Renal cortex interstitium (tissue), 15 donors: ENCODE measurements around the gene PSMG3. TPM values are rescaled to one million over a fixed set of nuclear protein-coding genes. Genes with fewer than 3 reads are reported as not detected.
A peak's percentile ranks its signal among the peaks of the same experiment; 100 is the strongest.

Source experiments
- DNase-seq, 11 donors: peaks; one replicate each; pipeline ENCODE4 v3.0.0-alpha.2; 2013; ENCODE audit warnings: low read depth in 9 of 11, low spot score in 4 of 11; ENCODE audit errors: extremely low read depth in 1 of 11
- long read RNA-seq, 16 experiments: transcript quantifications; one replicate each; lab custom pipeline, GENCODE V29; 2026
- polyA plus RNA-seq, 3 donors: library from polyadenylated mRNA; unstranded; fragments of 120-200 nt; gene quantifications; one replicate each; pipeline ENCODE4 v1.2.1, GENCODE V29; 2013; ENCODE audit not compliant: insufficient read length in 3 of 3

The PSMG3 gene, protein sequence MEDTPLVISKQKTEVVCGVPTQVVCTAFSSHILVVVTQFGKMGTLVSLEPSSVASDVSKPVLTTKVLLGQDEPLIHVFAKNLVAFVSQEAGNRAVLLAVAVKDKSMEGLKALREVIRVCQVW
- 10 to 100 TPM; 28.7 to 37.8 (median 30.4) TPM for polyA plus RNA-seq
- long read RNA-seq, donor 1, transcript PSMG3-203 (3 exons, 774 nt) = minor isoform, 10 of 45 reads
- long read RNA-seq, donor 1, transcript PSMG3-202 (2 exons, 1,391 nt) = major isoform, 35 of 45 reads
- long read RNA-seq, donor 1, partial matches to known transcripts = 0 of 45 reads
- long read RNA-seq, donor 1, other reads (novel, unspliced or antisense) = 0 of 45 reads
- long read RNA-seq, donor 2, transcript PSMG3-202 (2 exons, 1,391 nt) = major isoform, 27 of 35 reads
- long read RNA-seq, donor 2, transcript PSMG3-203 (3 exons, 774 nt) = minor isoform, 8 of 35 reads
- long read RNA-seq, donor 2, partial matches to known transcripts = 0 of 35 reads
- long read RNA-seq, donor 2, other reads (novel, unspliced or antisense) = 0 of 35 reads
- long read RNA-seq, donor 3, transcript PSMG3-202 (2 exons, 1,391 nt) = major isoform, 51 of 63 reads
- long read RNA-seq, donor 3, transcript PSMG3-203 (3 exons, 774 nt) = minor isoform, 12 of 63 reads
- long read RNA-seq, donor 3, partial matches to known transcripts = 0 of 63 reads
- long read RNA-seq, donor 3, other reads (novel, unspliced or antisense) = 0 of 63 reads
- long read RNA-seq, donor 4, transcript PSMG3-203 (3 exons, 774 nt) = minor isoform, 5 of 51 reads
- long read RNA-seq, donor 4, transcript PSMG3-202 (2 exons, 1,391 nt) = major isoform, 46 of 51 reads
- long read RNA-seq, donor 4, partial matches to known transcripts = 0 of 51 reads
- long read RNA-seq, donor 4, other reads (novel, unspliced or antisense) = 0 of 51 reads
- long read RNA-seq, donor 5 = 0 reads
- long read RNA-seq, donor 6, transcript PSMG3-202 (2 exons, 1,391 nt) = major isoform, 33 of 42 reads
- long read RNA-seq, donor 6, transcript PSMG3-203 (3 exons, 774 nt) = minor isoform, 9 of 42 reads
- long read RNA-seq, donor 6, partial matches to known transcripts = 0 of 42 reads
- long read RNA-seq, donor 6, other reads (novel, unspliced or antisense) = 0 of 42 reads
- long read RNA-seq, donor 7, transcript PSMG3-202 (2 exons, 1,391 nt) = major isoform, 55 of 70 reads
- long read RNA-seq, donor 7, transcript PSMG3-203 (3 exons, 774 nt) = minor isoform, 15 of 70 reads
- long read RNA-seq, donor 7, partial matches to known transcripts = 0 of 70 reads
- long read RNA-seq, donor 7, other reads (novel, unspliced or antisense) = 0 of 70 reads
- long read RNA-seq, donor 8 = 0 reads
- long read RNA-seq, donor 9, transcript PSMG3-202 (2 exons, 1,391 nt) = major isoform, 44 of 53 reads
- long read RNA-seq, donor 9, transcript PSMG3-203 (3 exons, 774 nt) = minor isoform, 9 of 53 reads
- long read RNA-seq, donor 9, partial matches to known transcripts = 0 of 53 reads
- long read RNA-seq, donor 9, other reads (novel, unspliced or antisense) = 0 of 53 reads
- long read RNA-seq, donor 10, transcript PSMG3-202 (2 exons, 1,391 nt) = major isoform, 50 of 65 reads
- long read RNA-seq, donor 10, transcript PSMG3-203 (3 exons, 774 nt) = minor isoform, 15 of 65 reads
- long read RNA-seq, donor 10, partial matches to known transcripts = 0 of 65 reads
- long read RNA-seq, donor 10, other reads (novel, unspliced or antisense) = 0 of 65 reads
- long read RNA-seq, donor 11, transcript PSMG3-202 (2 exons, 1,391 nt) = major isoform, 39 of 41 reads
- long read RNA-seq, donor 11, partial matches to known transcripts = 0 of 41 reads
- long read RNA-seq, donor 11, other reads (novel, unspliced or antisense) = 0 of 41 reads
- long read RNA-seq, donor 12, transcript PSMG3-202 (2 exons, 1,391 nt) = major isoform, 22 of 27 reads
- long read RNA-seq, donor 12, transcript PSMG3-203 (3 exons, 774 nt) = minor isoform, 5 of 27 reads
- long read RNA-seq, donor 12, partial matches to known transcripts = 0 of 27 reads
- long read RNA-seq, donor 12, other reads (novel, unspliced or antisense) = 0 of 27 reads
- long read RNA-seq, donor 13 = 0 reads
- long read RNA-seq, donor 14, transcript PSMG3-203 (3 exons, 774 nt) = minor isoform, 14 of 63 reads
- long read RNA-seq, donor 14, transcript PSMG3-202 (2 exons, 1,391 nt) = major isoform, 49 of 63 reads
- long read RNA-seq, donor 14, partial matches to known transcripts = 0 of 63 reads
- long read RNA-seq, donor 14, other reads (novel, unspliced or antisense) = 0 of 63 reads
- long read RNA-seq, donor 15, transcript PSMG3-202 (2 exons, 1,391 nt) = major isoform, 13 of 26 reads
- long read RNA-seq, donor 15, transcript PSMG3-203 (3 exons, 774 nt) = minor isoform, 5 of 26 reads
- long read RNA-seq, donor 15, partial matches to known transcripts = 8 of 26 reads
- long read RNA-seq, donor 15, other reads (novel, unspliced or antisense) = 0 of 26 reads
- long read RNA-seq, donor 16, transcript PSMG3-202 (2 exons, 1,391 nt) = major isoform, 131 of 140 reads
- long read RNA-seq, donor 16, transcript PSMG3-203 (3 exons, 774 nt) = minor isoform, 9 of 140 reads
- long read RNA-seq, donor 16, partial matches to known transcripts = 0 of 140 reads
- long read RNA-seq, donor 16, other reads (novel, unspliced or antisense) = 0 of 140 reads

DNA sequence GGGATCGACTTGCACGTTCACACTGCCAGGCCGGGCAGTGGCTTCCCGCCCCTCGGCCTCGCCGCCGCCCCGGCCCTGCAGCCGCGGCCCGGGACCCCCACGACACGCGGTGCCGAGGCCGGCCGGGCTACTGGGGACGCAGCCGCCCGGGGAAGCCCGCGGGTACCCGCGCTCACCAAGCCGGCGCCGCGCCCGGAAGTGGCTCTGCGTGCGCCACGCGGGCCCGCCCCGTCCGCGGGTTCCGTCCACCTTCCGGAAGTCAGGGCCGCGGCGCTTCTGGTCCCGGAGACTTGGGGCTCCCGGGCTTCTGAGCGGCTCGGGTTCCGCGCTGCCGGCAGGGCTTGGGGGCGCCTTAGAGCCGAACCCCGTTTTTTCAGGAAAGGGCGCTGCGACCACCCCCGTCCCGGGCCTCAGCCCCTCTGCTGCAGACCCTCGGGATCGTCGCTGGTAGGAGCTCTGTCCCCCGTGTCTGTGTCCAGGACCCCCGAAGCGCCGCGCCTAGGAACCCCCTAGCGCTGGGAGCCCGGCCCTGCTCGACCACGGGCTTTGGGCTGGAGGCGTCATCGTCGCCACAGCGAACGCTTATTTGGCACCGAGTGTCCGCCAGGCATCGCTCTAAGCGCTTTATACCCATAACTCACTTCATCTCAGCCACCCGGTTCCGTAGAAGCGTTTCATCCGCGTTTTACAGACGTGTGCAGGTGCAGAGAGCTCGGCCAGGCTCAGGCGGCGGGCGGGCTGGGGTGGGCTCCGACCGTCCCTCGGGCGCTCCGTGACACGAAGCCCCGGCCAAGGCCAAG, at the start of gene PSMG3:
Gene PSMG3, minus strand, starts transcription at position 200 of the 800 bp plus-strand sequence. CDS start 693 bp downstream, outside the sequence.
- peak in 9 of 11 donors; percentile 64 to 88 (median 81) for DNase-seq

GRCh38 chr7:1618475-1618874, 48.6 kb upstream of the PSMG3 start:
- no peak for DNase-seq

DNA sequence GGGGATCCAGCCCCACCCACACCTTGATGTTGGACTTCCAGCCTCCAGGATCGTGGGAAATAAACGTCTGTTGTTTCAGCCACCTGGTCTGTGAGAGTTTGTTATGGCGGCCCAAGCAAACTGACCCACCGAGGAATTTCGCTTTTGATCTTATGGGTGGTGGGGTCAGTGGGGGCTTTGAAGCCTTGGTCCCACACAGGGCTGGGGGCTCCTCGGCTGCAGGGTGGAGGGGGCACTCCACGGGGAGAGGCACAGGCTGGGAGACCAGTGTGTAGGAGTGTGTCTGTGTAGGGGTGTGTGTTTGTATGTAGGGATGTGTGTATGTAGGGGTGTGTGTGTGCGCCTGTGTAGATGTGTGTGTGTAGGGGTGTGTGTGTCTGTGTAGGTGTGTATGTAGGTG, 48.1 kb upstream of the PSMG3 start:
- DNase-seq = no peak

DNA sequence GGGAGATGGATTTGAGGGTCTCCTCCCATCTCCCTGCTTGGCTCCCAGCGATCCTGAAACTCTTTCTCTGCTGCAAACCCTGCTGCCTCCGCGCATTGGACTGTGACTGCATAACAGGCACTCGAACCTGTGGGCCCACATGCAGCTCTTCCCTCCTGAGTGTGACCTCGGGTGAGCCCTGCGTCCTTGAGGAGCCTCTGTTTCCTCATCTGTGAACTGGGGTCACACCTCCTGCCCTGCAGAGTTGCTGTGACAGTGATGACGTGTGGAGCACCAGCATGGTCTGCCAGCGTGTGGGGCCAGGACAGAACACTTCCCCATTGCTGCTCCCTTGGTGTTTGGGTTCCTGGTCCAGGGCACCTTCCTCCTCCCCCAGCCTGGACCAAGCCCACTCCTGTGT, 46.9 kb upstream of the PSMG3 start:
- DNase-seq = no peak

GRCh38 chr7:1611708-1612241, 41.9 kb upstream of the PSMG3 start:
- DNase-seq = no peak

- no peak for DNase-seq
Observed at GRCh38 chr7:1610678-1611302, 41.0 kb upstream of the PSMG3 start.

GRCh38 chr7:1610013-1610677, 40.3 kb upstream of the PSMG3 start:
- DNase-seq = no peak

GRCh38 chr7:1609023-1609422, 39.2 kb upstream of the PSMG3 start:
- DNase-seq = no peak

DNA sequence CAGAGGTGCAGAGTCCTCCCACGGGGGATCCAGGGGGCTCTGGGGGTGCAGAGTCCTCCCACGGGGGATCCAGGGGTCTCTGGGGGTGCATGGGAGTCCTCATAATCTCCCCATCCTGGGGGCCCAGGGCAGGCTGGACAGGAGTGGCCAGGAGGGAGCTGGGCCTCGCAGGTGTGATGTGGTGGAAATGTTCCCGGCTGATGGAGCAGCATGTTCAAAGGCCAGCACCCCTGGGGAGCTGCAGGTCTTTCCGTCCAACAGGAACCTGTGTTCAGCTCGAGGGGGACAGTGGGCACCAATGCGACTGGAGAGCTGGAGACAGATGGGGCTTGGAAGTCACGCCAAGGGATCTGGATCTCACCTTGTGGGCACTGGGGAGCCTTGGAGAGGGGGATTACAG, 38.5 kb upstream of the PSMG3 start:
- no peak for DNase-seq

DNA sequence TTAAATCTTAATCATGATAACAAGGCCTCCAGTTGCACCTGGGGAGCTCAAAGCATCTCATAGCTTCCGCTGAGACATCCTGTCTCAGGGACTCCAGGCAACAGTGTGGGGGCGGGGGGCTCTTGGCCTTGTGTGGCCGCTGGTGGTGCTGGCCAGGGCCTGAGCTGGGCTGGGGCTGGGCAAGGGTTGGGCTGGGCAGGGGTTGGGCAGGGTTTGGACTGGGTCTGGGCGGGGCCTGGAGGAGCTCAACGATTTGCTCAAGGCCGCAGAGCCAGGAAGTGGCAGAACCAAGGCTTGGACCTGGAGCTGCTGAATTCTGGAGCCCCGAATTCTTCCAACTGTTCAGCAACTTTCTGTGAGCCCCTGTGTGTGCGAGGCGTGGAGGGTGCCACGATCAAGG, 37.9 kb upstream of the PSMG3 start:
- DNase-seq = no peak

- no peak for DNase-seq
Observed at GRCh38 chr7:1607001-1607400, 37.2 kb upstream of the PSMG3 start.

- no peak for DNase-seq
Observed at GRCh38 chr7:1604383-1604782, 34.6 kb upstream of the PSMG3 start.

- DNase-seq = no peak
Observed at GRCh38 chr7:1603346-1604225, 33.8 kb upstream of the PSMG3 start.

GRCh38 chr7:1602386-1602785, 32.6 kb upstream of the PSMG3 start:
- DNase-seq = no peak
